ENCODE data around the gene MBOAT2. TPM values are rescaled to one million over a fixed set of nuclear protein-coding genes. Genes with fewer than 3 reads are reported as not detected.
"Not testable (repeated sequence)": the region's sequence is repeated elsewhere in the genome, so short reads cannot be mapped to it uniquely, and the experiment has no call there.

MBOAT2 gene
- total and polyA plus RNA-seq, 11 donors = 4.5 to 34.9 (median 16.1) TPM

DNA sequence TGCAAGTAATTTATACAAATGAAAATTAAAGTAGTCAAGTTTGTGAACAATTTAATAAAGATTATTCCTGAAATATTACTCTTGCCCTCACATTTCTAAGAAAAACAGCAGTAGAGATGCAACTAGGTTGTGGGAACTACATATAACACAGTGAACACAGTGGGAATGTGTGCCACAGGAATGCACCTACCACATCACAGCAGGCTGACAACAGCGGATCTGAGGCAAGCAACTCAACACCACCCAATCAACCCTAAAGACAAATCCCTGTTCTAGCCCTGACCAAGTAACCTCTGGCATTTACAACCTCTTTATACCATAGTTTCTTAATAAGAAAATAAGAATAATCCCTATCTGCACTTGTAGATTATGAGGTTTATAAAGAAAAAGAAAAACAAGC is 23.4 kb downstream of the MBOAT2 start:
- intact Hi-C loops (cut with DNase I) = no loop called here
- TF ChIP-seq POLR2A (IDR thresholded peaks at IDR 0.05) = no peak
- TF ChIP-seq, protein P1, sequence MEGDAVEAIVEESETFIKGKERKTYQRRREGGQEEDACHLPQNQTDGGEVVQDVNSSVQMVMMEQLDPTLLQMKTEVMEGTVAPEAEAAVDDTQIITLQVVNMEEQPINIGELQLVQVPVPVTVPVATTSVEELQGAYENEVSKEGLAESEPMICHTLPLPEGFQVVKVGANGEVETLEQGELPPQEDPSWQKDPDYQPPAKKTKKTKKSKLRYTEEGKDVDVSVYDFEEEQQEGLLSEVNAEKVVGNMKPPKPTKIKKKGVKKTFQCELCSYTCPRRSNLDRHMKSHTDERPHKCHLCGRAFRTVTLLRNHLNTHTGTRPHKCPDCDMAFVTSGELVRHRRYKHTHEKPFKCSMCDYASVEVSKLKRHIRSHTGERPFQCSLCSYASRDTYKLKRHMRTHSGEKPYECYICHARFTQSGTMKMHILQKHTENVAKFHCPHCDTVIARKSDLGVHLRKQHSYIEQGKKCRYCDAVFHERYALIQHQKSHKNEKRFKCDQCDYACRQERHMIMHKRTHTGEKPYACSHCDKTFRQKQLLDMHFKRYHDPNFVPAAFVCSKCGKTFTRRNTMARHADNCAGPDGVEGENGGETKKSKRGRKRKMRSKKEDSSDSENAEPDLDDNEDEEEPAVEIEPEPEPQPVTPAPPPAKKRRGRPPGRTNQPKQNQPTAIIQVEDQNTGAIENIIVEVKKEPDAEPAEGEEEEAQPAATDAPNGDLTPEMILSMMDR (IDR thresholded peaks at IDR 0.05) = no peak
- Histone ChIP-seq H3K36me3 (no peaks in the 10 kb centered on the region), H3K27ac (no peak overlapping the region), H3K9me3 (peaks cover 0 to 9% (median 0%) of the 10 kb centered on the region in 12 donors), H3K4me3 (no peak overlapping the region), H3K27me3 (no peaks in the 10 kb centered on the region), H3K4me1 (peaks cover 0 to 17% (median 0%) of the 10 kb centered on the region in 12 donors)
- 96 to 100% (median 97%) methylated on average over 1 of the region's 1 CpG for WGBS, 4 donors
- ATAC-seq (no peak), DNase-seq (no peak)

DNA sequence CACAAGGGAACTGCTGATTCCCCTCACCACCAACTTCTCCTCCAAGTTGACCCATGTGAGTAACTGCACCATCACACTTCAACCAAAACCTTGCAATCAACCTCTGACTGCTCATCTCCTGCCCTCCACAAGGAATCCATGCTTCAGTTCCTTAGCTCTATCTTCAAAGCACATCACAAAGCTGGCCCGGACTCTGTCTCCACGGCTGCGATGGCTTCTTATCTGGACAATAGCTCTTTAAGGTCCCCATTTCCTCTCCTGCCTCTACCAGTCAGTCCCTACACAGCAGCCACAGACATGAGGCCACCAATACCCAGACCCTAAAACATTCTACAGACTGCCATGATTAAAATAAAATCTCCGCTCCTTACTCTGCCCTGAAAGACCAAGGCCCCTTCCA is 25.7 kb downstream of the MBOAT2 start:
- H3K27me3 ChIP-seq = no peaks in the 10 kb centered on the region
- no peak for ATAC-seq
- intact Hi-C loops (cut with DNase I) = no loop called here
- no peak for DNase-seq
- no peak overlapping the region for H3K27ac ChIP-seq
- no peak for TF ChIP-seq POLR2A (IDR thresholded peaks at IDR 0.05)
- TF ChIP-seq, protein P1 (IDR thresholded peaks at IDR 0.05) = no peak
- no peaks in the 10 kb centered on the region for H3K36me3 ChIP-seq
- H3K4me1 ChIP-seq = peaks cover 0 to 10% (median 0%) of the 10 kb centered on the region in 12 donors
- no peak overlapping the region for H3K4me3 ChIP-seq
- WGBS, 4 donors = 91 to 93% (median 92%) methylated on average over 4 of the region's 4 CpGs
- peaks cover 0 to 5% (median 0%) of the 10 kb centered on the region in 12 donors for H3K9me3 ChIP-seq

DNA sequence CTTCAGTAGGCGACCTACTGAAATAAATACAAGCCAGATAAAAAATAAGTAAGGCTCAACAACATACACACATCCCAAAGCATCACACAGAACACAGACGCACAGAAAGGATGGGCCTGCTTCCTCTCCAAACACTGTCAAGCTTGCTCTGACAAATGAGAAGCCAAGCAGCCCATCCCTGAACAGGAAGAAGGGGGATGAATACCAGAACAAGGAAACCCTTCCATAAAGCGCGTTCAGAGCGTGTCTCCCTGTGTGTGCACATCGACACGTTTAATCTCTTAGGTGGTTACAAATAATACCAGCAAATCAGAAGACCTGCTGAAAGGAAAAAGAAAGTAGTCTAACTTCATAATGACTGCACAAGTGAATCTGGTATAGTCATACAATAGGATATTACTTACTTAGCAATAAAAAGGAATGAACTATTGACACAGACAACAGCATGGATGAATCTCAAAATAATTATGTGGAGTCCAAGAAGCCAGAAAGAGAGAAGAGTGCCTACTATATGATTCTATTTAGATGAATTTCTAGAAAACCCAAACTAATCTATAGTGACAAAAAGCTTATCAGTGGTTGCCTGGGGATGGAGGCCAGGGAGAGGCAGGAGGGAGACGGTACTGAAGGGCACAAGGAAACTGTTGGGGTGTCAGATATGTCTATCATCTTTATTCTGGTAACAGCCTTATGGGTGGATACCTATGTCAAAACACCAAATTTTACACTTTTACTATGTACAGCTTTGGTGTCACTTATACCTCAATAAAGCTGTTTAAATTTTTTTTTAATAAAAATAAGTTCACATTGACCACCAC is 26.8 kb downstream of the MBOAT2 start:
- Histone ChIP-seq H3K4me3 (no peak overlapping the region), H3K27me3 (no peaks in the 10 kb centered on the region), H3K27ac (no peak overlapping the region), H3K4me1 (peaks cover 0 to 10% (median 0%) of the 10 kb centered on the region in 12 donors), H3K36me3 (no peaks in the 10 kb centered on the region), H3K9me3 (peaks cover 0 to 4% (median 0%) of the 10 kb centered on the region in 12 donors)
- DNase-seq = no peak
- TF ChIP-seq POLR2A (IDR thresholded peaks at IDR 0.05) = no peak
- TF ChIP-seq, protein P1 (IDR thresholded peaks at IDR 0.05) = no peak
- ATAC-seq = peak in 1 of 4 donors; percentile 33
- WGBS, 4 donors = 27 to 35% (median 29%) methylated on average over 8 of the region's 8 CpGs
- intact Hi-C loops (cut with DNase I) = no loop called here

DNA sequence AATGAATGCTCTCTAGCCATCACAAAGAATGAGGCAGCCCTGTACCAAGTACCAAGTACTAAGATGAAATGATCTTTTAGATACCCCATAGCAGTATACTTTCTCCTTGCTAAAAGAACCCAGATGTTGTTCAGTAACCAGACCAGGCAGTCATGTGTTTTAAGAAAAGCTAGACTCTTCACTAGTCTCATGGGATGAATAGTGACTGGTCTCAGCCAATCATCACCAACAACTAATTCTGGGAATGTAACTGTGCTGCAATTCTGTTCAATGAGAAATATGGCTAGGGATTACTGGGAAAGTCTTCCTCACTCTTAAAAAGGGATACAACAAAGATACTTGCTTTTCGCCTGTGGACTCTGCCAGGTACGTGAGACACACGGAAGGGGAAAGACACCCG is 29.5 kb downstream of the MBOAT2 start:
- peaks cover 0 to 4% (median 0%) of the 10 kb centered on the region in 12 donors for H3K9me3 ChIP-seq
- H3K4me1 ChIP-seq = peaks cover 0 to 10% (median 0%) of the 10 kb centered on the region in 12 donors
- ATAC-seq (no peak), DNase-seq (no peak)
- 89 to 93% (median 92%) methylated on average over 4 of the region's 4 CpGs for WGBS, 4 donors
- intact Hi-C loops (cut with DNase I) = no loop called here
- H3K27me3 ChIP-seq = no peaks in the 10 kb centered on the region
- no peak overlapping the region for H3K4me3 ChIP-seq
- no peaks in the 10 kb centered on the region for H3K36me3 ChIP-seq
- H3K27ac ChIP-seq = no peak overlapping the region
- TF ChIP-seq, protein P1 (IDR thresholded peaks at IDR 0.05) = no peak
- TF ChIP-seq POLR2A (IDR thresholded peaks at IDR 0.05) = no peak

DNA sequence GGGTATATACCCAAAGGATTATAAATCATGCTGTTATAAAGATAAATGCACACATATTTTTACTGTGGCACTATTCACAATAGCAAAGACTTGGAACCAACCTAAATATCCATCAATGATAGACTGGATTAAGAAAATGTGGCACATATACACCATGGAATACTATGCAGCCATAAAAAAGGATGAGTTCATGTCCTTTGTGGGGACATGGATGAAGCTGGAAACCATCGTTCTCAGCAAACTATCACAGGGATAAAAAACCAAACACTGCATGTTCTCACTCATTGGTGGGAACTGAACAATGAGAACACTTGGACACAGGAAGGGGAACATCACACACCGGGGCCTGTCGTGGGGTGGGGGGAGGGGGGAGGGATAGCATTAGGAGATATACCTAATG is 30.5 kb downstream of the MBOAT2 start:
- ATAC-seq; H3K27ac ChIP-seq; H3K27me3 ChIP-seq; H3K4me3 ChIP-seq; DNase-seq; H3K36me3 ChIP-seq; H3K9me3 ChIP-seq; intact Hi-C loops (cut with DNase I): not testable (repeated sequence)
- 93 to 97% (median 96%) methylated on average over 3 of the region's 3 CpGs for WGBS, 4 donors
- H3K4me1 ChIP-seq = peaks cover 0 to 10% (median 0%) of the 10 kb centered on the region in 12 donors

DNA sequence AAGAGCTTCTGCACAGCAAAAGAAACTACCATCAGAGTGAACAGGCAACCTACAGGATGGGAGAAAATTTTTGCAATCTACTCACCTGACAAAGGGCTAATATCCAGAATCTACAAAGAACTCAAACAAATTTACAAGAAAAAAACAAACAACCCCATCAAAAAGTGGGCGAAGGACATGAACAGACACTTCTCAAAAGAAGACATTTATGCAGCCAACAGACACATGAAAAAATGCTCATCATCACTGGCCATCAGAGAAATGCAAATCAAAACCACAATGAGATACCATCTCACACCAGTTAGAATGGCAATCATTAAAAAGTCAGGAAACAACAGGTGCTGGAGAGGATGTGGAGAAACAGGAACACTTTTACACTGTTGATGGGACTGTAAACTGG is 30.9 kb downstream of the MBOAT2 start:
- WGBS, 4 donors = 100% methylated on average over 1 of the region's 1 CpG; no CpG with 5 or more reads in 3 of the 4 donors
- intact Hi-C loops (cut with DNase I) = not testable (repeated sequence)
- H3K4me1 ChIP-seq = peaks cover 0 to 10% (median 0%) of the 10 kb centered on the region in 12 donors

DNA sequence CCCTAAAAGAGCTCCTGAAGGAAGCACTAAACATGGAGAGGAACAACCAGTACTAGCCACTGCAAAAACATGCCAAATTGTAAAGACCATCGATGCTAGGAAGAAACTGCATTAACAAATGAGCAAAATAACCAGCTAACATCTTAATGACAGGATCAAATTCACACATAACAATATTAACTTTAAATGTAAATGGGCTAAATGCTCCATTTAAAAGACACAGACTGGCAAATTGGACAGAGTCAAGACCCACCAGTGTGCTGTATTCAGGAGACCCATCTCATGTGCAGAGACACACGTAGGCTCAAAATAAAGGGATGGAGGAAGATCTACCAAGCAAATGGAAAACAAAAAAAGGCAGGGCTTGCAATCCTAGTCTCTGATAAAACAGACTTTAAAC is 34.1 kb downstream of the MBOAT2 start:
- ATAC-seq; H3K4me3 ChIP-seq; H3K27me3 ChIP-seq; DNase-seq; H3K4me1 ChIP-seq; H3K9me3 ChIP-seq; H3K27ac ChIP-seq; H3K36me3 ChIP-seq; intact Hi-C loops (cut with DNase I): not testable (repeated sequence)
- 92 to 100% (median 97%) methylated on average over 2 of the region's 2 CpGs for WGBS, 4 donors

More for the DNA sequence above, 30.9 kb downstream of the MBOAT2 start:
- DNase-seq, H3K27me3 ChIP-seq, H3K27ac ChIP-seq, H3K9me3 ChIP-seq, H3K4me3 ChIP-seq, ATAC-seq, H3K36me3 ChIP-seq: not testable (repeated sequence)
